Loucy (cell line): ENCODE data around the gene RHBG.

Experiments used
- EZH2phosphoT487 ChIP-seq: fragments of 200-600 bp; IDR thresholded peaks from 2 replicates; pipeline ENCODE4 v1.6.1; 2018; ENCODE audit warnings: antibody characterized with exemption, mild to moderate bottlenecking, moderate library complexity, borderline replicate concordance
- TF ChIP-seq, protein P1 (sequence below): fragments of 200-600 bp; sonication (generic); conservative IDR thresholded peaks from 2 replicates; pipeline ENCODE4 v1.5.1; 2014; ENCODE audit warnings: mild to moderate bottlenecking, antibody characterized with exemption, low read length

DNA sequence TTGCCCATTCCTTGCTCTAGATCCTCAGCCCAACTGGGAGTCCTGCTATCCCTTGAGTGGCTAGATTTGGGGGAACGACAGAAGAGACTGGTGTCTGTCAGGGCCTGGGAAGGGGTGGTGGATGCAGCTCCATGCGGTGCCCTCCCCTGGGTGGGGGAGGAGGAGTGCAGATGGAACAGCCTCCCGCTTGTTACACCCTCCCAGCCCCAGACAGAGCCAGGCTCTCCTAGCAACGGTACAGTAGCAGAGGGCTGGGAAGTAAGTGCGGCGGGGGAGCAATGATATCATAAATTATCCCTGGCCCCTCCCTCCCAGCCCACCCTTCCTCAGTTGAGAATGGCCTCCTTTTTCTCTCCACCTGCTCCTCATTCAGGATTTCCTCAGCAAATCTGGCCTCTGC, 37.2 kb downstream of the RHBG start:
- TF ChIP-seq, protein P1, sequence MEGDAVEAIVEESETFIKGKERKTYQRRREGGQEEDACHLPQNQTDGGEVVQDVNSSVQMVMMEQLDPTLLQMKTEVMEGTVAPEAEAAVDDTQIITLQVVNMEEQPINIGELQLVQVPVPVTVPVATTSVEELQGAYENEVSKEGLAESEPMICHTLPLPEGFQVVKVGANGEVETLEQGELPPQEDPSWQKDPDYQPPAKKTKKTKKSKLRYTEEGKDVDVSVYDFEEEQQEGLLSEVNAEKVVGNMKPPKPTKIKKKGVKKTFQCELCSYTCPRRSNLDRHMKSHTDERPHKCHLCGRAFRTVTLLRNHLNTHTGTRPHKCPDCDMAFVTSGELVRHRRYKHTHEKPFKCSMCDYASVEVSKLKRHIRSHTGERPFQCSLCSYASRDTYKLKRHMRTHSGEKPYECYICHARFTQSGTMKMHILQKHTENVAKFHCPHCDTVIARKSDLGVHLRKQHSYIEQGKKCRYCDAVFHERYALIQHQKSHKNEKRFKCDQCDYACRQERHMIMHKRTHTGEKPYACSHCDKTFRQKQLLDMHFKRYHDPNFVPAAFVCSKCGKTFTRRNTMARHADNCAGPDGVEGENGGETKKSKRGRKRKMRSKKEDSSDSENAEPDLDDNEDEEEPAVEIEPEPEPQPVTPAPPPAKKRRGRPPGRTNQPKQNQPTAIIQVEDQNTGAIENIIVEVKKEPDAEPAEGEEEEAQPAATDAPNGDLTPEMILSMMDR, result no peak
- no peak for TF ChIP-seq EZH2phosphoT487
